GM21367 (cell line): ENCODE results near the gene SLC6A7.
"Not testable (repeated sequence)": the region's sequence is repeated elsewhere in the genome, so short reads cannot be mapped to it uniquely, and the experiment has no call there.

ENCODE experiments used
- ATAC-seq: cut with Tn5 transposase; IDR thresholded peaks from one replicate; pipeline ENCODE4 v1.9.1; 2021; ENCODE audit not compliant: unreplicated experiment

SLC6A7 gene

DNA sequence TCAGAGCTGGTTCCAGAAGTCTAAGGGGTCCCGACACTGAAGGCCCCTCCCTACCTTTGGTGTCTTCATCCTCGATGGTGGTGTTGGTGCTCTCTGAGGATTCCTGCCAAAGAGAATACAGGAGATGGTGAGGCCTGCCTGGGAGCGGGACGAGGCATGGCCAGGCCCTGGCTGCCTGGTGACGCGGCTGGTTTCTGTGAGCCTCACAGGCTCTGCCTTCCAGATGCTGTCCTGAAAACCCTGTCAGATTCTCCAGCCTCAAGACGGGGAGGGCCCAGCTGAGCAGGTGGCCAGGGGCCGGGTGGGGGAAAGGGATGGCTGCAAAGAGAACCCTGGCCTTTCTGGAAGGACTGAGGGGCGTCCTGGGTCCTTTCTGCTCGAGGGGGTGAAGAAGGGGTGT, 48.8 kb downstream of the SLC6A7 start:
- no peak for ATAC-seq

- ATAC-seq = no peak
Measured at GRCh38 chr5:150239099-150239793, 49.4 kb downstream of the SLC6A7 start.

- no peak for ATAC-seq
Measured at GRCh38 chr5:150239794-150240122, 49.9 kb downstream of the SLC6A7 start.

GRCh38 chr5:150241298-150242160, 51.7 kb downstream of the SLC6A7 start:
- no peak for ATAC-seq

DNA sequence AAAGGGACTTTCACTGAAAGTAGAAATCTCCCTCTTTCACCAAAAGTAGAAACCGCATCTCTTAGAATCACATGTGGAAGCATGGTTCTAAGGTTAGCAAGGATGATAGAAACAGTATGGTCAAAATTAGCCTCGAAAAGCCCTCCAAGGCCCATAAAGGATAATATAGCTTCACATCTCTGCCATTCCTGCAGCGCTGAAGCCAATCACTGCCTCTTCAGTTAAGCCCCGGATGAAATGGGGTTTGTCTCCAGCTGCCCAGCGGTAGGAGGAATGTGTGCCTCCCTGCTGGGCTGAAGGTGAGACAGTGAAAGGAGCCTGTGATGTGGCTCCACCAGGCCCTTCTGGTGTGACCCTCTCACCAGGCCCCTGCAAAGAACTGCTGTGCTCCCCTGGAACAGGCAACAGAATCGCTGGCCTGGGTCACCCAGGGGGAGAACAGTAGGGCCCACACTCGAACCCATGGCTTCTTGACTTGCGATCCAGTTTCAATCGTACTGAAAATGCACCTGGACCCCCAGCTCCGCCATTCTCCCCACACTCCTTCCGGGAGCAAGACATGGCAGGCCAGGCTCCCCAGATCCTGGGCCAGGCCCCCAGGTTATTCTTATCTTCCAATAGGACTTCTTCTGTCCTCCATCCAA, 52.5 kb downstream of the SLC6A7 start:
- ATAC-seq = no peak

DNA sequence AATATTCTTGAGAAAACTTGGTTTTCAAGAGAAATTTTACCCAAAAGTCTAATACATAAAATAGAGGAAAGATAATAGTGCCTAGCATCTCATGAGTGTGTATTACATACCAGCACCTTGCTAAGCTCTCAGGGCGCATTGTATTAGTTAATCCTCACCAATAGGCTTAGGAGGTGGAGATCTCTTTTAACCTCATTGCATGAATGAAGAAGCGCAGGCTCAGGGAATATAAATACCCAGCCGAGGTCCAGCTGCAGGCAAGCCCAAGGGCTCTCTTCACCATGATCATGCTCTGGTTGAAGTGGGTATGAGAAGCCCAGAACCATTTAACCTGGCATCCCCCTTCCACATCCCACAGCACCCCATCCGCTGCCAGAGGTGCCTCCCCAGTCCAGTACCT, 53.7 kb downstream of the SLC6A7 start:
- ATAC-seq = no peak

DNA sequence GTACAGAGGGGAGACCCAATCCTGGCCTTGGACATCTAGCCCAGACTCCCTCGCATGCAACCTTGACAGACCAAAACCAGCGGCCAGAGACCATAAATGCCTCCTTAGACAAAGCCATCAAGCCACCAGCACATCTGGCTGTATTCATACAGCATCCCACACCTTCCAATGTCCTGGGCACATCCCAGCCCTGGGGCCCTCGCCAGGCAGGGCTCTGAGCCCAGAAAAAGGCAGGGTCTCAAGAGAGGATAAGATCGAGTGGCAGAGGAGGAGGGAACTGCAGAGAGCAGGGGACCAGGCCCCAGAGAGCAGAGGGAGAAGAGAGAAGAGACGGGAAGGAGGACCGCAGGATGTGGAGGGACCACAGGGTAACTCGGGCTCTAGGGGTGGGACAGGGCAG, 54.3 kb downstream of the SLC6A7 start:
- ATAC-seq = no peak

- ATAC-seq = no peak
Measured at GRCh38 chr5:150245111-150245789, 55.4 kb downstream of the SLC6A7 start.

DNA sequence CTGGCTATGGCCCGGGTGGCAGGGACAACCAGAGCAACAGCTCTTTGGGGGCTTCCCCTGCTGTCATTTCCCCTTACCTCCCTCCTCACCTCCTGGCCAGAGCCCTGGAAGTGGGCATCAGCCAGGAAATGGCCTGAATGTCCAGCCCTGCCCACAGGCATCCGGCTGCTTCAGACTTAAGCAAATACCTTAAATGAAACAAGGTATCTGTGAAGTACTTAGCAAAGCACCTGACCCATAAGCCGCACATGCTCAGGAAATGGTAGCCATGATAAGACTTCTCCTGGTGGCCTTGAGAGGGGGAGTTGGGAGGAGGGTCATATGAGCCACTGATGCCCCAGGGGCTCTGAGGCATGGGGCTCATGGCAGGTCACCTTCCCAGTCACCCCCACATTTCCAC, 55.9 kb downstream of the SLC6A7 start:
- ATAC-seq = no peak

DNA sequence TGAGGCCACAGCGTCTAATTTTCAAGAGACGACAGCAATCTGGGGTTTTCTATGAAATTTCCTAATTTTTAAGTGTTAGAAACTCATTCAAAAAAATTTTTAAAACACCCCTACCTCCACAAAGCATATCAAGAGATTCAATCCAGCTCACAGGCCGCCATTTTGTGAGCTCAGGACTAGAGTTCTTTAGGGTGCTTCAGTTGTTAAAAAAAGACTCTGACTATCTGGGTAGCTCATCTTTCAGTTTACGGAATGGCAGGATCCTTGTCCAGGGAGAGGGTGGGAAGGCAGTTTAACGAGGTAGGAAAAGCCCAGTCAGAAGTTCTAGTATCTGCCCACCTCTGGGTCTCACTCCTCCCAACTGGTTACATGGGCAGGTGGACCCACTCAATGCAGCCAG, 56.6 kb downstream of the SLC6A7 start:
- ATAC-seq = no peak

GRCh38 chr5:150246835-150247234, 57.0 kb downstream of the SLC6A7 start:
- ATAC-seq = no peak

GRCh38 chr5:150247726-150248125, 57.9 kb downstream of the SLC6A7 start:
- no peak for ATAC-seq

DNA sequence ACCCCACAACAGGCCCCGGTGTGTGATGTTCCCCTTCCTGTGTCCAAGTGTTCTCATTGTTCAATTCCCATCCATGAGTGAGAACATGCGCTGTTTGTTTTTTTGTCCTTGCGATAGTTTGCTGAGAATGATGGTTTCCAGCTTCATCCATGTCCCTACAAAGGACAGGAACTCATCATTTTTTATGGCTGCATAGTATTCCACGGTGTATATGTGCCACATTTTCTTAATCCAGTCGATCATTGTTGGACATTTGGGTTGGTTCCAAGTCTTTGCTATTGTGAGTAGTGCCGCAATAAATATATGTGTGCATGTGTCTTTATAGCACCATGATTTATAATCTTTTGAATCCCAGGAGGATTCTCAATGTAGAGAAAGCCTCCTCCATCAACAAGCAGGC, 58.6 kb downstream of the SLC6A7 start:
- not testable (repeated sequence) for ATAC-seq

GRCh38 chr5:150248946-150249345, 59.1 kb downstream of the SLC6A7 start:
- no peak for ATAC-seq

DNA sequence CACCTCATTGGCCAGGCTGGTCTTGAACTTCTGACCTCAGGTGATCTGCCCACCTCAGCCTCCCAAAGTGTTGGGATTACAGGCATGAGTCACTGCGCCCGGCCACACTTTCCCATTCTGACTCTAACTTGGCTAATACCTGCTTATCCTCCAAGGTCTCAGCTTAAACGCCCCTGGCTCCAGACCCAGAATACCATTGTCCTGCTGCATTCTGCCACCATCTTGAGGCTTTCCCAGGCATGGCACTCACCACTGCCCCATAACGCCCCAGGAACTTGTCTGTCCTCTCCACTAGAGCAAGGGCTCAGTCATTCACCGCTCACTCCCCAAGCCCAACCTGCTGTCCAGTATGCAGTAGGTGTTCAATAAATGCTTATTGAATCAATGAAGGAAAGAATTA, 59.9 kb downstream of the SLC6A7 start:
- no peak for ATAC-seq

DNA sequence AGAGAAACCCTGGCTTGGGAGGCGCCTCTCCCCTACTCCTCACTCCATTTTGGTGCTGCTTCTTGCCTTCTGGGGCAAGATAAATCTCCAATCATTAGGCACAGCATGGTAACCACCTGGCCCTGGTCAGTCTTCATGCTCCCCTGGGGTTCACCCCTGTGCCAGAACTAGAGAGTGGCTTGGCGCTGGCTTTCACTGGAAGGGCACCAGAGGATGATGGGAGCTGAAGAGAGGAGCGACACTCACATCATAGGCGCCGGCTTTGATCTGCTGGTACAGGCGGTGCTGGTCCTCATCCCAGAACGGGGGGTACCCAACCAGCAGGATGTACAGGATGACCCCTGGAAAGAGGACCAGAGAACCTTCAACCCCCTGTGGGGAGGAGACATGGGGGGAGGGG, 61.6 kb downstream of the SLC6A7 start:
- no peak for ATAC-seq

- ATAC-seq = no peak
Measured at GRCh38 chr5:150252489-150252888, 62.6 kb downstream of the SLC6A7 start.

GRCh38 chr5:150253416-150254208, 63.8 kb downstream of the SLC6A7 start:
- no peak for ATAC-seq

GRCh38 chr5:150254363-150254762, 64.5 kb downstream of the SLC6A7 start:
- ATAC-seq = no peak

DNA sequence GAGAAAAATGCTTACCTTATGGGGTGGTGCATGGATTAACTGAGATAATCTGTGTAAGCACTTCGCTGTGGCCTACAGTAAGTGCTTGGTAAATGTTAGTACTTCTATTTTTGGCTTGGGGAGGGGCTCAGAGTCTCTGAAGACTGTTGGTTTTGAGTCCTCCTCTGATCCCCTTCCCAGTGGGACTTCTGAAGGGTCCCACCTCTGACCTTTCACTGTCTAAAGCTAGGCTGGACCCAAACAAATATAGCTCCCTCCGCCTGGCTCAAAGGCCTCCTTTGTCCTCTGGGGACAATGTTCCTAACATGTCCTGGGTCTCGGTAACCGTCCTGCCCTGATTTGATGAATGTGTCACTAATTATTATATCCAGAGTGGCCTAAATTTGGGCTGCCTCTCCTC, 64.9 kb downstream of the SLC6A7 start:
- ATAC-seq = no peak
